ENCODE data around the gene FAM180B.

The FAM180B gene

GRCh38 chr11:47589977-47590861, 3.7 kb downstream of the FAM180B start:
- TF ChIP-seq CTCF (IDR thresholded peaks at IDR 0.05; ENCODE audit: low read depth, low read length): no peak
- peak overlapping the region in 1 of 2 donors; percentile 25 for H3K4me3 ChIP-seq (replicated peaks in 1 of 2; ENCODE audit: low read depth in 2 of 2, low read length in 2 of 2)
- DNase-seq (ENCODE audit: low read depth in 2 of 2): no peak

GRCh38 chr11:47591764-47592163, 5.3 kb downstream of the FAM180B start:
- no peak overlapping the region for H3K4me3 ChIP-seq (replicated peaks in 1 of 2; ENCODE audit: low read depth in 2 of 2, low read length in 2 of 2)
- no peak for TF ChIP-seq CTCF (IDR thresholded peaks at IDR 0.05; ENCODE audit: low read depth, low read length)
- DNase-seq (ENCODE audit: low read depth in 2 of 2): no peak

- no peak for DNase-seq (ENCODE audit: low read depth in 2 of 2)
- no peak for TF ChIP-seq CTCF (IDR thresholded peaks at IDR 0.05; ENCODE audit: low read depth, low read length)
- H3K4me3 ChIP-seq (replicated peaks in 1 of 2; ENCODE audit: low read depth in 2 of 2, low read length in 2 of 2): no peak overlapping the region
Measured at GRCh38 chr11:47592251-47592650, 5.8 kb downstream of the FAM180B start.

GRCh38 chr11:47592970-47593369, 6.5 kb downstream of the FAM180B start:
- TF ChIP-seq CTCF (IDR thresholded peaks at IDR 0.05; ENCODE audit: low read depth, low read length): no peak
- DNase-seq (ENCODE audit: low read depth in 2 of 2): no peak
- H3K4me3 ChIP-seq (replicated peaks in 1 of 2; ENCODE audit: low read depth in 2 of 2, low read length in 2 of 2): no peak overlapping the region

- H3K4me3 ChIP-seq (replicated peaks in 1 of 2; ENCODE audit: low read depth in 2 of 2, low read length in 2 of 2): no peak overlapping the region
- no peak for DNase-seq (ENCODE audit: low read depth in 2 of 2)
- TF ChIP-seq CTCF (IDR thresholded peaks at IDR 0.05; ENCODE audit: low read depth, low read length): no peak
Measured at GRCh38 chr11:47593492-47593933, 7.0 kb downstream of the FAM180B start.

- TF ChIP-seq CTCF (IDR thresholded peaks at IDR 0.05; ENCODE audit: low read depth, low read length): no peak
- no peak for DNase-seq (ENCODE audit: low read depth in 2 of 2)
- peak within 1 kb of the TSS in 1 of 2 donors; percentile 21 for H3K4me3 ChIP-seq (replicated peaks in 1 of 2; ENCODE audit: low read depth in 2 of 2, low read length in 2 of 2)
Measured at GRCh38 chr11:47593934-47594855, 7.7 kb downstream of the FAM180B start, which contains the start of gene C1QTNF4. C1QTNF4 (minus strand) TSS chr11:47594411; CDS start chr11:47590810, 3,601 bp downstream.
